Immature natural killer cell (primary cell): ENCODE results near the gene HLA-DMB. TPM values are rescaled to one million over a fixed set of nuclear protein-coding genes. Genes with fewer than 3 reads are reported as not detected.
A peak's percentile ranks its signal among the peaks of the same experiment; 100 is the strongest.
"Not testable (repeated sequence)": the region's sequence is repeated elsewhere in the genome, so short reads cannot be mapped to it uniquely, and the experiment has no call there.

ENCODE experiments used
- DNase-seq, 3 donors: peaks; one replicate each; pipeline ENCODE4 v3.0.0; 2022; ENCODE audit warnings: mixed read lengths in 1 of 3
- H3K27ac Mint-ChIP-seq, 6 donors: one replicate each; pipeline ENCODE4 v1.8.0; 2020; ENCODE audit warnings: mixed read lengths in 6 of 6, mild to moderate bottlenecking in 5 of 6, inconsistent platforms in 4 of 6, moderate library complexity in 3 of 6
- H3K27me3 Mint-ChIP-seq, 3 donors: one replicate each; pipeline ENCODE4 v1.8.0; 2020 to 2021; ENCODE audit warnings: low read depth in 3 of 3, mild to moderate bottlenecking in 3 of 3, mixed read lengths in 3 of 3, moderate library complexity in 3 of 3, inconsistent platforms in 1 of 3
- H3K36me3 Mint-ChIP-seq, 3 donors: one replicate each; pipeline ENCODE4 v1.8.0; 2020; ENCODE audit warnings: mixed read lengths in 3 of 3, inconsistent platforms in 2 of 3, mild to moderate bottlenecking in 2 of 3
- H3K4me1 Mint-ChIP-seq, 2 donors: one replicate each; pipeline ENCODE4 v1.8.0; 2020; ENCODE audit warnings: inconsistent platforms in 2 of 2, mild to moderate bottlenecking in 2 of 2, mixed read lengths in 2 of 2, moderate library complexity in 1 of 2
- H3K4me3 Mint-ChIP-seq, 5 donors: one replicate each; pipeline ENCODE4 v1.8.0; 2020; ENCODE audit warnings: mild to moderate bottlenecking in 5 of 5, mixed read lengths in 5 of 5, inconsistent platforms in 3 of 5, moderate library complexity in 3 of 5
- H3K9me3 Mint-ChIP-seq, 6 donors: one replicate each; pipeline ENCODE4 v1.8.0; 2020; ENCODE audit warnings: mild to moderate bottlenecking in 6 of 6, mixed read lengths in 6 of 6, inconsistent platforms in 4 of 6, moderate library complexity in 3 of 6
- polyA plus RNA-seq, 3 donors: library from polyadenylated mRNA; unstranded; fragments of 300-500 nt; fragmentation: Illumina TruSeq; gene quantifications; one replicate each; pipeline ENCODE4 v1.2.3, GENCODE V29; 2021

Gene HLA-DMB
- polyA plus RNA-seq, 3 donors from 2014 or later = 38.3 to 104 (median 89.1) TPM

GRCh38 chr6:32952817-32953739 lies 12.2 kb upstream of the HLA-DMB start, which contains the start of gene HLA-DMA:
Gene HLA-DMA (minus strand): TSS chr6:32953097. CDS start chr6:32953036, 61 bp downstream.
- peak within 1 kb of the TSS; percentile 65 to 81 (median 75) for H3K4me3 Mint-ChIP-seq
- H3K36me3 Mint-ChIP-seq = peaks cover 0 to 5% (median 4%) of the 10 kb centered on the region in 3 donors
- peak; percentile 84 to 85 (median 84) for DNase-seq
- H3K27ac Mint-ChIP-seq = peak within 1 kb of the TSS; percentile 54 to 90 (median 86)
- peaks cover 25 to 38% of the 10 kb centered on the region in 2 donors for H3K4me1 Mint-ChIP-seq
- no peaks in the 10 kb centered on the region for H3K9me3 Mint-ChIP-seq
- peaks cover 0 to 2% (median 0%) of the 10 kb centered on the region in 3 donors for H3K27me3 Mint-ChIP-seq

DNA sequence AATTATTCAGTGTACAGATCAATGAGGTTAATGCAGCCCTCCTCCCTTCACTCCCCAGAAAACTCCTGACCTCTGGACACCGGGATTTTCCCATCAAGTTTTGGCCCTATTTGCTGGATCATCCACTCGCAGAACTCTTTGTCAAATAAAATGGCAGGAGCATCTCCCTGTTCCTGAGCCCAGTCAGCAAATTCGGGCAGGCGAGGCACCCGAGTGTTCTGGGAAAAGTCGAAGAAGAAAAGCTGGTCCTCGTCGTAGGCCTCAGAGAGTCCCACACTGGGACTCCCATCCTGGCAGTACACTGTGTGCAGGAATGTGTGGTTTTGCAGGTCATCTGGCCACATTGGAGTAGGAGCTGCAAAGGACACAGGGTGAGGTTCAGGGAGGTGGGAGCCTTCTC lies 9.6 kb upstream of the HLA-DMB start:
- no peaks in the 10 kb centered on the region for H3K9me3 Mint-ChIP-seq
- no peak overlapping the region for H3K4me3 Mint-ChIP-seq
- peaks cover 0 to 5% (median 0%) of the 10 kb centered on the region in 3 donors for H3K36me3 Mint-ChIP-seq
- H3K27me3 Mint-ChIP-seq = peaks cover 0 to 2% (median 0%) of the 10 kb centered on the region in 3 donors
- DNase-seq = no peak
- peaks cover 28 to 43% of the 10 kb centered on the region in 2 donors for H3K4me1 Mint-ChIP-seq
- peak overlapping the region in 1 of 6 donors; percentile 49 for H3K27ac Mint-ChIP-seq

DNA sequence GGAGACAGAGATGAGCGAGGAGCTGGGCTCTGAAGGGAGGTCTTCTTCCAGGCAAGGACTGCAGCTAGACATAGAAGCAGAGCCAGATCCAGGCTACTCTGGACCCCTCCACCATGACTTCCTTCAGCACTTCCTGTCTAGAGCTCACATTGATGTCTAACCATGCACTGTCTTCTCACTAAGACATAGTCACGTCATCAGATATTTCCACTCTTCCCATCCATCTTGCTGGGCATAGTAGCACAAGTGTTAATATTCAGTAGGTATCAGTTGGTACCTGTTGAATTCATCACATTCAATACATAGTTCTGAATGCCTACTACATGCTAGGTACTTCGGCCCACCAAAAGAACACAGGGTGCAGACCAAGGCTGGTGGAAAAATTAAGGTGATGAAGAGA lies 9.2 kb upstream of the HLA-DMB start:
- Mint-ChIP-seq H3K27ac (peak overlapping the region in 1 of 6 donors; percentile 49), H3K36me3 (peaks cover 0 to 1% (median 0%) of the 10 kb centered on the region in 3 donors), H3K4me3 (no peak overlapping the region), H3K27me3 (peaks cover 0 to 2% (median 0%) of the 10 kb centered on the region in 3 donors), H3K4me1 (peaks cover 31 to 43% of the 10 kb centered on the region in 2 donors), H3K9me3 (no peaks in the 10 kb centered on the region)
- no peak for DNase-seq

- DNase-seq = no peak
- Mint-ChIP-seq H3K4me3 (no peak overlapping the region), H3K4me1 (peaks cover 40 to 47% of the 10 kb centered on the region in 2 donors), H3K27me3 (peaks cover 0 to 6% (median 0%) of the 10 kb centered on the region in 3 donors), H3K9me3 (no peaks in the 10 kb centered on the region), H3K27ac (peak overlapping the region in 1 of 6 donors; percentile 27), H3K36me3 (no peaks in the 10 kb centered on the region)
These were observed 8.3 kb upstream of the HLA-DMB start for GRCh38 chr6:32949113-32949512.

DNA sequence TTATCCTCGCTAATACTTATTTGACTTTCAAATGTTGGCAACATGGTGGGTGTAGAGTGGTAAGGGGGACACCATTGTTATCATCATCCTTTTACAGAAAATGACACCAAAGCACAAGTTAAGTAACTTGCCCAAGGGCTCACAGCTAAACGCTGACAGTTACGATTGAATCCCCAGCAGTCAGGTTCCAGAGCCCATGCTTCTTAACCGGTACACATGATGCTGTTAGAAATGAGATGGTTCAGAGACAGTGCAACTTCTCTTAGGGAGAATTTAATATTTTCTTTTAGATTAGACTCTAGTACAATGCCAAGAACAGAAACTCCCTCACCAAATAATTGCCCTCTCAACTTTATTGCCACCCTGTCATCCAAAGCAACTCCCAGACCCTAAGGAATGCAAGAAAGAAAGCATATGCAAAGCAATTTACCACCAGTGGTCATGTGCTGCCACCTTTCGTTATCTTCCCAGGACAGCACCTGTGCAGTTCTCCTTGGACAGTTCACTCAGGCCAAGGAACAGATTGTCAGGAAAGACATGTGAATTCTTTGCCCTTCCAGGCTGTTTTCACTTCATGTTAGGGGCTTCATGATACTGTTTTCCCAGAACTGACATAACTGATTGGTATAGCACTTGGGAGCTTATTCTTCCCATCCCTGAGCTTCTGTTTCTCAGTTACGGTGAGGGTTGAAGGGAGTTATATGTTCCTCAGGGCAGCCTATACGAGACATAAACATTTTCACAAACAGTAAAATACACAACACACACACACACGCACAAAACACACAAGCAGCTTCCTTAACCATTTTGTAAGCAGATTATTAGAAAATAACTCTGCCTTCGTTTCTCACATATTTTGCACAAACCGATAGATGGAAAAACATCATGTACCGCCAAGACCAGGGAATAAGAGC lies 7.0 kb upstream of the HLA-DMB start:
- no peaks in the 10 kb centered on the region for H3K36me3 Mint-ChIP-seq
- H3K4me3 Mint-ChIP-seq = no peak overlapping the region
- peaks cover 0 to 8% (median 2%) of the 10 kb centered on the region in 3 donors for H3K27me3 Mint-ChIP-seq
- peaks cover 42 to 47% of the 10 kb centered on the region in 2 donors for H3K4me1 Mint-ChIP-seq
- no peaks in the 10 kb centered on the region for H3K9me3 Mint-ChIP-seq
- DNase-seq = peak; percentile 38 to 46 (median 42)
- H3K27ac Mint-ChIP-seq = peak overlapping the region in 3 of 6 donors; percentile 22 to 50 (median 35)

DNA sequence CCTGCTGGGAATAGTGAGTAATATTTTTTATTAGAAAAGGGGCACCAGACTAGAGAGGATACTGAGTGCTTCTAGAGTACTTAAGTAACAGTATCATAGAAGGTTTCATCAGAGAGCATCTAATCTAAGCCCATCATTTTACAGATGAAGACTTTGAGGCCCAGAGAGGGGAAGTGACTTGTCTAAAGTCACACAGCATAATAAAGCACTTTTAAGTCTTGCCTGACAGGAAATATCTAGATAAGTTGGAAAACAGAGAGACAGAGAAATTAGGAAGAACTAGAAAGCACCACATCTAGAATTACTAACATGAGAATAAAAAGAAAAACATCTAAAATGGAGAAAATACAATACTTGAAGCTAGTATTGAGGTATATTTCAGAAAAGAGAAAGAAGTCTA lies 6.1 kb upstream of the HLA-DMB start:
- H3K9me3 Mint-ChIP-seq = no peaks in the 10 kb centered on the region
- no peak for DNase-seq
- H3K4me3 Mint-ChIP-seq = no peak overlapping the region
- peaks cover 0 to 8% (median 2%) of the 10 kb centered on the region in 3 donors for H3K27me3 Mint-ChIP-seq
- peaks cover 45 to 47% of the 10 kb centered on the region in 2 donors for H3K4me1 Mint-ChIP-seq
- H3K27ac Mint-ChIP-seq = peak overlapping the region in 1 of 6 donors; percentile 5
- no peaks in the 10 kb centered on the region for H3K36me3 Mint-ChIP-seq

DNA sequence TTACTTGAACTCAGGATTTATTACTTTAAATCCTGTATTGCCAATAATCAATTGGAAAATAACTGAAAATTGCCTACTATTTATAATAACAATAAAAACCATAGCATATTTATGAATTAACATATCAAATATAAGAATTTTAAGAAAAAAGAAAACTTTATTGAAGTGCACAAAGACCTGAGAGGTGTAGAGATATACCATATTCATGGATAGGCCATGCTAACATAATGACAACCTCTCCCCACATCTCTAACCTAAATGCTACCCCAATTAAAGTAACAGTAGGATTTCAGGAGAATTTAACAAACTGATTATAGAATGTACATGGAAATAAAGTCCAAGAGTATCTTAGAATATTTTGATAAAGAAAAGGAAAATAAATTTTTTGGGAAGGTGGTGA lies 5.1 kb upstream of the HLA-DMB start:
- H3K4me3 Mint-ChIP-seq = peak overlapping the region in 2 of 5 donors; percentile 22 to 36
- peaks cover 0 to 8% (median 2%) of the 10 kb centered on the region in 3 donors for H3K27me3 Mint-ChIP-seq
- H3K27ac Mint-ChIP-seq = peak overlapping the region in 4 of 6 donors; percentile 91 to 98 (median 95)
- H3K36me3 Mint-ChIP-seq = no peaks in the 10 kb centered on the region
- peaks cover 54 to 56% of the 10 kb centered on the region in 2 donors for H3K4me1 Mint-ChIP-seq
- DNase-seq = no peak
- no peaks in the 10 kb centered on the region for H3K9me3 Mint-ChIP-seq

- peaks cover 0 to 8% (median 2%) of the 10 kb centered on the region in 3 donors for H3K27me3 Mint-ChIP-seq
- H3K4me1 Mint-ChIP-seq = peaks cover 61% of the 10 kb centered on the region in 2 donors
- peak overlapping the region; percentile 91 to 98 (median 96) for H3K27ac Mint-ChIP-seq
- DNase-seq = peak; percentile 32 to 47 (median 38)
- H3K4me3 Mint-ChIP-seq = peak overlapping the region; percentile 19 to 85 (median 57)
- H3K36me3 Mint-ChIP-seq = no peaks in the 10 kb centered on the region
- no peaks in the 10 kb centered on the region for H3K9me3 Mint-ChIP-seq
These were observed 4.4 kb upstream of the HLA-DMB start for GRCh38 chr6:32945108-32945760.

GRCh38 chr6:32943864-32944649 lies 3.2 kb upstream of the HLA-DMB start:
- Mint-ChIP-seq H3K4me1 (peaks cover 60 to 70% of the 10 kb centered on the region in 2 donors), H3K27ac (peak overlapping the region; percentile 91 to 98 (median 96)), H3K36me3 (no peaks in the 10 kb centered on the region), H3K9me3 (no peaks in the 10 kb centered on the region), H3K4me3 (peak overlapping the region; percentile 78 to 91 (median 85)), H3K27me3 (peaks cover 0 to 8% (median 2%) of the 10 kb centered on the region in 3 donors)
- peak; percentile 45 to 50 (median 49) for DNase-seq

DNA sequence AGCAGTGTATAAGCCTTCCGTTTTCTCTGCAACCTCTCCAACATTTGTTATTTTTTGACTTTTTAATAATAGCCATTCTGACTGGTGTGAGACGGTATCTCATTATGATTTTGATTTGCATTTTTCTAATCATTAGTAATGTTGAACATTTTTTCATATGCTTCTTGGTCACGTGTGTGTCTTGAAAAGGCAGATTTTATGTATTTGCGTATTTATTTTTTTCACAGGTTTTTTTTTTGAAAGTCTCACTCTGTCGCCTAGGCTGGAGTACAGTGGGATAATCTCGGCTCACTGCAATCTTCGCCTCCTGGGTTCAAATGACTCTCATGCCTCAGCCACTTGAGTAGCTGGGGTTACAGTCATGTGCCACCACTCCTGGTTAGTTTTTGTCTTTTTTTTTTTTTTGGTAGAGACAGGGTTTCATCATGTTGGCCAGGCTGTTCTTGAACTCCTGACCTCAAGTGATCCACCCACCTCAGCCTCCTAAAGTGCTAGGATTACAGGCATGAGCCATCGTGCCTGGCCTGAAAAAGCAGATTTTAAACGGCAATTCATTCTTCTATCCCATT lies 1.8 kb upstream of the HLA-DMB start:
- H3K27ac Mint-ChIP-seq = peak overlapping the region; percentile 74 to 98 (median 86)
- H3K9me3 Mint-ChIP-seq, H3K36me3 Mint-ChIP-seq, H3K27me3 Mint-ChIP-seq, DNase-seq: not testable (repeated sequence)
- H3K4me3 Mint-ChIP-seq = peak overlapping the region in 4 of 5 donors; percentile 46 to 97 (median 78)
- H3K4me1 Mint-ChIP-seq = peaks cover 60 to 70% of the 10 kb centered on the region in 2 donors

GRCh38 chr6:32941214-32941768 lies 463 bp upstream of the HLA-DMB start:
- peak overlapping the region; percentile 89 to 97 (median 94) for H3K4me3 Mint-ChIP-seq
- H3K4me1 Mint-ChIP-seq = peaks cover 60 to 70% of the 10 kb centered on the region in 2 donors
- H3K27me3 Mint-ChIP-seq = peaks cover 0 to 8% (median 2%) of the 10 kb centered on the region in 3 donors
- H3K36me3 Mint-ChIP-seq = peaks cover 12 to 18% (median 17%) of the 10 kb centered on the region in 3 donors
- H3K9me3 Mint-ChIP-seq = no peaks in the 10 kb centered on the region
- peak; percentile 72 to 75 (median 75) for DNase-seq
- peak overlapping the region; percentile 95 to 99 (median 98) for H3K27ac Mint-ChIP-seq
